GM18498 (cell line): ENCODE data around the gene TRIM73.
A peak's percentile ranks its signal among the peaks of the same experiment; 100 is the strongest.
"Not testable (repeated sequence)": the region's sequence is repeated elsewhere in the genome, so short reads cannot be mapped to it uniquely, and the experiment has no call there.

Experiments
- ATAC-seq: cut with Tn5 transposase; IDR thresholded peaks from one replicate; pipeline ENCODE4 v1.9.1; 2021; ENCODE audit warnings: mild to moderate bottlenecking, moderate library complexity; ENCODE audit not compliant: unreplicated experiment

TRIM73 gene

GRCh38 chr7:75415428-75415817, 20.0 kb downstream of the TRIM73 start:
- ATAC-seq = not testable (repeated sequence)

- ATAC-seq = not testable (repeated sequence)
Measured at GRCh38 chr7:75415829-75416373, 20.5 kb downstream of the TRIM73 start.

DNA sequence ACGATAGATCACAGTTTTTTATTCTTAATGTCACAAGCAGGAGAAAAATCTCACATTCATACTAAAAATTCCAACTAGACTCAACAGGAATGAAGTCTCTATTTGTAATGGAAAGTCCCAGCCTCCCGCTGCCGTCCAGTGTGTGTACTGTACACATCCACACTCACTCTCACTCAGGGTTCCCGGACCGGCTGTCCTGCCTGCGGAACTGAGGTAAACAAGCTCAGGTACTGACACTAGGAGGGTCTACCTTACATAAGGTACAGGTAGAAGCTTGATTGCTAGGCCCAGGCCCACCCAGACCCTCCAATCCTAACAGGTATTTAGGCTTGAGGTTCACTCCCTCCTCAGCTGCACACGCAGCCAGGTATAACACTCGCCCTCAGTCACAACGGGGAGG, 21.4 kb downstream of the TRIM73 start:
- not testable (repeated sequence) for ATAC-seq

- ATAC-seq = not testable (repeated sequence)
Measured at GRCh38 chr7:75418292-75418858, 22.9 kb downstream of the TRIM73 start.

DNA sequence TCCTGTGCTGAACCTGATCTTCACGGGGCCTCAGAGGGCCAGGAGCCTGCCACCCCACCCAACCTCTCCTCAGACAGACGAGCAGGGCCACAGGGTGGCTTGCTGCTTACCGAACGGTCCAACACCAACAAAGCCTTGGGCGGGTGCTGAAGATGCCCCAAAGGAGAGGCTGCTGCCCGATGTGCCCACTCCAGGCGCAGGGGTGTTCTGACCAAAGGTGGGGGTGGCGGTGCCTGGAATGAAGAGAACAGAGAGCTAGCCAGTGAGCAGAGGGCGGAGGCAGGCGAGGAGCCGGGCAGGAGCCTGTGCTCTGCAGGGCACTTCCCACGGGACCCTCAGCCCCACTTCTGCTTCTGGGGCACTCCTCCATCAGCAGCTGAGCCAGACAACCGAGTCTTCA, 23.8 kb downstream of the TRIM73 start:
- ATAC-seq = not testable (repeated sequence)

GRCh38 chr7:75419693-75420092, 24.3 kb downstream of the TRIM73 start:
- not testable (repeated sequence) for ATAC-seq

GRCh38 chr7:75420152-75420551, 24.7 kb downstream of the TRIM73 start:
- not testable (repeated sequence) for ATAC-seq

GRCh38 chr7:75421798-75422710, 26.6 kb downstream of the TRIM73 start:
- ATAC-seq = not testable (repeated sequence)

GRCh38 chr7:75423481-75423880, 28.1 kb downstream of the TRIM73 start:
- not testable (repeated sequence) for ATAC-seq

GRCh38 chr7:75439000-75439399, 43.6 kb downstream of the TRIM73 start:
- ATAC-seq = not testable (repeated sequence)

DNA sequence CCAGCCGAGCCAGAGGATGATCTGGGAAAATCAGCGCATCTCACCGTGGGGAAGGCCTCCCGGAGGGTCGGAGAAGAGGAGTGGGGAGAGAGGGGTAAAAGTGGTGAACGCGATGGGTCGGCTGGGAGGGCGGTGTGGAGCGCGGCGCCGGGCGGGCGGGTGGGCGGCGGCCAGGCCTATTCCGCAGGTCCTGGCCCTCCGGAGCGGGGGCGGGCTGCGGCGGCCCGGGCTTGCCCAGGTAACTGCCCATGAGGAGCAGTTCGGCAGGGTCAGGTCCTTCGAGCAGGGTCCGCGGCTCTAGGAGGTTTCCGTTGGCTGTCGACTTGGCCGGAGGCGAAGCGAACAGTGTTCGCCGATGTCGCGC, 46.7 kb downstream of the TRIM73 start:
- ATAC-seq = peak; percentile 46

GRCh38 chr7:75442465-75443111, 47.2 kb downstream of the TRIM73 start:
- ATAC-seq = peak; percentile 90

DNA sequence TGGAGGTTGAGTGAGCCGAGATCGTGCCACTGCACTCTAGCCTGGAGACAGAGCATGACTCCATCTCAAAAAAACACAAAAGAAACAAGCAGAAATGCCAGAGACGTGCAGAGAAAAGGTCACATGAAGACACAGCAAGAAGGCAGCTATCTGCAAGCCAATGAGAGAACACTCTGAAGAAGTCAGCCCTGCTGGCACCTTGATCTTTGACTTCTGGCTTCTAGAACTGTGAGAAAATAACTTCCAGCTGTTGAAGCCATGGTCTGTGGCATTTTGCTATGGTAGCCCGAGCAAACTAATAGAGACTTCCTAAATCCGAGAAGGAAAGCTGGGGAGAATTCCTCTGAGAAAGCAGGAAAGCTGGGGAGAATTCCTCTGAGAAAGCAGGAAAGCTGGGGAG, 54.5 kb downstream of the TRIM73 start:
- not testable (repeated sequence) for ATAC-seq

- peak; percentile 91 for ATAC-seq
Measured at GRCh38 chr7:75452494-75452955, 57.1 kb downstream of the TRIM73 start.
